Calu3 (cell line): ENCODE data around the gene FNDC3A. TPM values are rescaled to one million over a fixed set of nuclear protein-coding genes. Genes with fewer than 3 reads are reported as not detected.

Source experiments
- BruUV-seq: library from RNA; stranded (reverse); fragments of 400-500 nt; replicated peaks from 2 replicates; lab custom pipeline; 2021; lab: Mats Ljungman, UMichigan
- CTCF ChIA-PET: fragments of 300-600 bp; sonication (Branson Sonifier 250); formaldehyde crosslinking; loops from one replicate; lab custom pipeline; 2022; ENCODE audit warnings: antibody characterized with exemption; lab: Charles Lee
- DNase-seq: peaks from one replicate; pipeline ENCODE4 v3.0.0; 2022
- H3K27ac Mint-ChIP-seq: one replicate; pipeline ENCODE4 v1.8.0; 2022; ENCODE audit warnings: mixed read lengths; ENCODE audit not compliant: unreplicated experiment
- H3K27me3 Mint-ChIP-seq: one replicate; pipeline ENCODE4 v1.8.0; 2022; ENCODE audit warnings: mixed read lengths; ENCODE audit not compliant: unreplicated experiment
- H3K36me3 Mint-ChIP-seq: one replicate; pipeline ENCODE4 v1.8.0; 2022; ENCODE audit warnings: mild to moderate bottlenecking, moderate library complexity, mixed read lengths; ENCODE audit not compliant: insufficient read depth, unreplicated experiment
- H3K4me1 Mint-ChIP-seq: one replicate; pipeline ENCODE4 v1.8.0; 2022; ENCODE audit warnings: mild to moderate bottlenecking, low read depth, mixed read lengths; ENCODE audit not compliant: unreplicated experiment
- H3K4me3 Mint-ChIP-seq: one replicate; pipeline ENCODE4 v1.8.0; 2022; ENCODE audit warnings: mild to moderate bottlenecking, low read depth, moderate library complexity, mixed read lengths; ENCODE audit not compliant: unreplicated experiment
- H3K9me3 Mint-ChIP-seq: one replicate; pipeline ENCODE4 v1.8.0; 2022; ENCODE audit warnings: low read depth, mixed read lengths; ENCODE audit not compliant: unreplicated experiment
- CTCF ChIP-seq: fragments of 200-600 bp; IDR thresholded peaks from one replicate; pipeline ENCODE4 v1.8.0; 2022; ENCODE audit warnings: antibody characterized with exemption; ENCODE audit not compliant: unreplicated experiment
- intact Hi-C: fragments of 100-400 bp; cut with micrococcal nuclease; formaldehyde crosslinking; loops from one replicate; pipeline ENCODE4 v1.10.0; 2022; ENCODE audit not compliant: unreplicated experiment
- total RNA-seq: library from RNA; stranded (reverse); gene quantifications from 2 replicates; pipeline ENCODE4 v1.2.3, GENCODE V29; 2022

FNDC3A gene
- total RNA-seq, 1 experiment from 2014 or later: 36.2 TPM

DNA sequence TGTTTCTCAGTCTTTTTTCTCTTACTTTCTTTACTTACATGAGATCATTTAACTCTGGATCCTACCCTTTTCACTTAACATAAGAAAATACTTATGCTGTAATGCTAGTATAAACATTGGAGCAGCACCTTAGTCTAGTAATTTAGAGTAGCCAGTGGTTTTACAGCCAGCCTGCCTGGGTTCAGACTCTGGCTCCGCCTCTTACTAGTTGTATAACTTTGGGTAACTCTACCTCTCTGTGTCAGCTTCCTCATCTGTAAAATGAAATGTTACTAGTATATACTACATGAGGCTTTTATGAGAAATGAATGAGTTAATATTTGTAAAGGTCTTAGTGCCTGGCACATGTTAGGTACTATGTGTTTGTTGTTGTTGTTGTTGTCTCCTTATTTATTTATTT is 277.6 kb downstream of the FNDC3A start:
- TF ChIP-seq CTCF: no peak
- H3K4me1 Mint-ChIP-seq: no peaks in the 10 kb centered on the region
- no peak for DNase-seq
- CTCF ChIA-PET: no interaction called here
- H3K36me3 Mint-ChIP-seq: peaks cover 5% of the 10 kb centered on the region
- no peaks in the 10 kb centered on the region for H3K27me3 Mint-ChIP-seq
- no peak overlapping the region for H3K27ac Mint-ChIP-seq
- intact Hi-C loops: no loop called here
- H3K9me3 Mint-ChIP-seq: no peaks in the 10 kb centered on the region
- H3K4me3 Mint-ChIP-seq: no peak overlapping the region
- no TSS peak for BruUV-seq

GRCh38 chr13:49254007-49254406 is 278.3 kb downstream of the FNDC3A start:
- no peaks in the 10 kb centered on the region for H3K36me3 Mint-ChIP-seq
- CTCF ChIA-PET: interaction anchor here (0.6 kb wide), 1 partner anchor 19 kb away, joined by 3 read pairs; no protein-coding TSS in a partner anchor
- H3K9me3 Mint-ChIP-seq: no peaks in the 10 kb centered on the region
- H3K27ac Mint-ChIP-seq: no peak overlapping the region
- no TSS peak for BruUV-seq
- H3K4me1 Mint-ChIP-seq: no peaks in the 10 kb centered on the region
- DNase-seq: no peak
- intact Hi-C loops: no loop called here
- no peak overlapping the region for H3K4me3 Mint-ChIP-seq
- TF ChIP-seq CTCF: no peak
- H3K27me3 Mint-ChIP-seq: no peaks in the 10 kb centered on the region

DNA sequence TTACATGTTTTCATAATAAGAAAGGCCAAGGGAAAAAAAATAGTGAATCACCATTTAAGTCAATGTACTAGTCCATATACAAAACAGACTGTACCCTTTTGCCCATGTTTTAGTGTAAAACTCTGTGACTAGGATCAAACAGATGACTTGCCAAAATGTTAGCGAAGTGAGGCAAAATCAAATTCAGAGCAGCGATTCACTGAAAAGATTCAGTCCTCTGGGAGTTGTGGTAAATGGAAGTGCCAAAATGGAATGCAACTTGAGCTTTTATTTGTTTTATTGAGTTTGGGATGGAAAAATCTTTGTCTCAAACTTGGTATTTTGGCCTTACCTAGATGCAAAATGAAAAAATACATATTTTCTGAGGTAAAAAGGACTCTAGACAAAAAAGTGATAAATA is 281.1 kb downstream of the FNDC3A start:
- no peak overlapping the region for H3K4me3 Mint-ChIP-seq
- CTCF ChIA-PET: interaction anchor here (1.3 kb wide), 1 partner anchor 8 kb away, joined by 3 read pairs; no protein-coding TSS in a partner anchor
- H3K4me1 Mint-ChIP-seq: no peaks in the 10 kb centered on the region
- intact Hi-C loops: no loop called here
- no peaks in the 10 kb centered on the region for H3K27me3 Mint-ChIP-seq
- no peaks in the 10 kb centered on the region for H3K9me3 Mint-ChIP-seq
- H3K27ac Mint-ChIP-seq: no peak overlapping the region
- no peak for TF ChIP-seq CTCF
- BruUV-seq: no TSS peak
- no peaks in the 10 kb centered on the region for H3K36me3 Mint-ChIP-seq
- DNase-seq: no peak

DNA sequence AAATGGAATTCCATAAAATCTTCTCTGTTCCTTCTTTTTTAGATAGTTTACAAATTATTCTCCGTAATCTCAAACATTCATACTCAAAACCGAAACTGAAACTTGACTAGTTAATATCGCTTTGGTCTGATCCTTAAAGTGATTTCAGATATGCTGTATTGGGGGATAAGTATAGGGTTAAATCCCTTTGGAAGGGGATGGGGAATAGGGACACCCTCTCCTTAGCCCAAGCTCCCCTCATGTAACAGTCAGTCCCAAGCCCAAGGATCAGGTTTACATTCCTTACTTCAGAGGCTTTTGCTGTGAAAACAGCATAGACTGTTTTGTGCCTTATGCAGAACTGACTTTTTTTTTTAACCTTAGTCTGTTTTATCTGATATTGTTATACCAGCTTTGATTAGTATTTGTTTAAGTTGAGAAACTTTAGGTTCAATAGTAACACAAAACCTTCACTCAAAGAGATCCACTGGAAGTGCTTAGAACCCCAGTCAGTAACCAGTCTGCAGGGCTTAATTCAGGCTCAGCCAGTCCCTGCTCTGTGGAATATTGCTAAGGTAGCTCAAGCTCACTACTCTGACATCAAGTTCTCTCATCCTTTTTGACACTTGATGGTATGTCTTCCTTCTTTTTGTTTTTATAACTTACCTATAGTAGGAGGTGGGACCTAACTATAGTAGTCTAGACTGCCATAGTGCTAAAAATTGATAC is 282.5 kb downstream of the FNDC3A start:
- intact Hi-C loops: no loop called here
- Mint-ChIP-seq H3K27me3 (no peaks in the 10 kb centered on the region), H3K9me3 (no peaks in the 10 kb centered on the region), H3K4me1 (no peaks in the 10 kb centered on the region), H3K36me3 (no peaks in the 10 kb centered on the region), H3K27ac (no peak overlapping the region), H3K4me3 (no peak overlapping the region)
- DNase-seq: no peak
- no TSS peak for BruUV-seq
- CTCF ChIA-PET: no interaction called here
- no peak for TF ChIP-seq CTCF

Other genes starting within 250 kb of the FNDC3A start
- 0.28 and 0.71 TPM in 2 replicates for gene MLNR, start 244.4 kb downstream of the FNDC3A start, total RNA-seq